HG02870 (cell line): ENCODE measurements around the gene PRELID2.
"Not testable (repeated sequence)": the region's sequence is repeated elsewhere in the genome, so short reads cannot be mapped to it uniquely, and the experiment has no call there.

ENCODE experiments used
- ATAC-seq: cut with Tn5 transposase; IDR thresholded peaks from one replicate; pipeline ENCODE4 v1.9.1; 2021; ENCODE audit warnings: mild to moderate bottlenecking, moderate library complexity; ENCODE audit not compliant: unreplicated experiment

The PRELID2 gene

DNA sequence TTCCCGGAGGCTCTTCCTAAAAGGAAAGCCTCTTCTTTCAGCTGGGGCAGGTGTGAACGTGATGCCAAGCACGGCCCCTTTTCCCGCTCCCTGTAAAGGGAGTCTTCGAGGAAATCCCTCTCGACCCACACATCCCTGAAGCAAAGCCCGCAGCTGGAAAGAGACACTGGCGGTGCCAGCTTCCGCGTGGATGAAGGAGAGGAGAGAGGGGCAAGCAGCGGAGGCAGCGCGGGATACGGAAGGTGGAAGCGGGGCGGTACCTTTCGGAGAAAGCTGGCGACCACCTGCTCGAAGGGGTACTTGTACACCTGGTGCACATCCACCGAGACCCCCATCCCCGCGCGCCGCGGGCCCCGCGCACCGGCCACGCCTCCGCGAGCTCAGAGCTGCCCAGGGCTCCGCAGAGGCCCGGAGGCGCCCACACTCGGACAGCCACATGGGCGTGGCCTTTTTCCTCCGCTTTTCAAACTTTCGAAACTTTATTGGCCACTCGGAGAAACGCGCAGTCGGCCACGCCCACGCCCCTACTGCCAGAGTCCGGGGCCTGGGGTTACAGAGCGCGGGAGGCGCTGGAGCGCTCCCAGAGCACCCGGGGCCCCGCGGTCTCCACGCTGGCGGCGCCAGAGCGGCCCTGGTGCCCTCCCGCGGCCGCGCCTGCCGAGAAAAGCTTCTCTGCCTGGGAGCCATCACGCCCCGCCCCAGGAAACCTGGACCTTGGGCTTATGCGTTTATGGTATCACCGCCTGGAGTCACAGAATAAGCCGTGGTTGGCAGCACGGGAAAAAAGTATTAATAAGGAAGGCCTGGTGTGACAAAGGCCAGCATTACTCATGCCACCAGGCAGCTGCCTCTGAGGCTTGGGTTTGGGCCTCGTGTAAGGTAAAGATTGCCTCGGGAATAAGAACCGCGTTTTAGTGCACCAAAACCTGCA, at the start of gene PRELID2:
PRELID2 (minus strand) TSS at position 426 of the 931 bp plus-strand sequence; CDS start at position 335, 91 bp downstream.
- peak; percentile 64 for ATAC-seq

DNA sequence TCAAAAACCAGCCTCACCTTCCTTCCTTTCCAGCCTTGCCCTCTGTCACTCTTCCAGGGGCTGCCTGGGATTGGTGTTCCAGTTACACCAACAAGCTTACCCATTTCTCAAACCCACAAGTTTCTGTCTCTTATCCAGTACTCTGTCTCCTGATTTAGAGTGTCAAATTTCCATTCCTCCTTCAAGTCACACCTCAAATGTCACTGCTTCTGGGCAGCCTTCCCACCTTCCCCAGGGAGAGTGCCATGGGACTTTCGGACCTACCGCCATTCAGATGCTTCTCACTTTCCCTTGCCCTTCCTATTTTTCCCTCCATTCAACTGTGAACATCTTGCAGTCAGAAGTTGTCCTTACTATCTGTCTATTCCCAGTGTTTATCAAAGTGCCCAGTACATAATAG, 39.6 kb upstream of the PRELID2 start:
- no peak for ATAC-seq

DNA sequence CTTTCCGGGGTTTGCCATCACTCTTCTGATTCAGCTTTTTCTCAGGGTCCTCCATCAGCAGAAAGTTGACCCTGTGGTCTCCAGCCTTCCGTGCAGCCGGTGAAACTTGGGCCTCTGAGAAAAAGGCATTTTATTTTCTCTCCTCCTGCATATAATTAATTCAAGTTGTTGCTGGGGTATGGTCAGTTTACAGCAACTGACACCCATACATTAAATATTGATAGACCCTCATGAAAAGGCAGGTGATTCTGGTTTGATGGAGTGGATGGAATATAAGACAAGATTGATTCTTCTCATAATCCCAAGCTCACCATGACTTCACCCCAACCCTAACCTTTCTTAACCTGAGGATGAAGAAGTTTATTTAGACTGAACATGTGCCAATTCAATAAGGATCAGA, 37.8 kb upstream of the PRELID2 start, which contains the start of gene GRXCR2:
GRXCR2 (minus strand) TSS at position 101 of the 400 bp plus-strand sequence; CDS start at position 55, 46 bp downstream.
- no peak for ATAC-seq

DNA sequence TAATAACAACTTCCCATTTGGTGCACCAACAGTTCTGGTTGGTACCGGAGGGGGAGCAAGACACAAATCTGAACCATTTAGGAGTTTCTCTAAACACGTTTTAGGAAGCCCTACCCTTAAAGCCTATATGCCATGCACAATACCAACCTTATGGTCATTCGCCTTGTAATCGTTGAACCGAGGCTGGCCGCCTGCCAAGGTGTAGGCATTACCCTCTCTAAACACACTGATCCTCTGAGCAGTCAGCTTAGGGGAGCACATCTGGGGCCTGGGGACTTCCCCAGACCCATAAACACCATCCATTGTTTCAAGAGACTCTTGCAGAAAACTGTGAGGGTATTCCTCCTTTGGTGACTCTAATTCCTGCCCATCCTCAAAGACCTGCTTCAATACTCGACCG, 37.3 kb upstream of the PRELID2 start:
- ATAC-seq, result no peak

DNA sequence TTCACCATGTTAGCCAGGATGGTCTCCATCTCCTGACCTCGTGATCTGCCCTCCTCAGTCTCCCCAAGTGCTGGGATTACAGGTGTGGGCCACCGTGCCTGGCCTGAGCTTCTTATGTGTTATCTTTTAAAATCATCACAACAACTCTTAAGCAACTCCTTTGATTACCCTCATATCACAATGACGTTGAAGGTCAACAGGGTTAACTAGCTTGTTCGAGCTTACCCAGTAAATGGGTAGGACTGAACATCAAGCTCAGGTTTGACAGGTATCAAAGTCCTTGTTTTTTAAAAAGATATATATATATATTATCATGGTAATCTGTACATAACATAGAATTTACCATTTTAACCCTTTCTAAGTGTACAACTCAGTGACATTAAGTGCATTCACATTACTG, 34.6 kb upstream of the PRELID2 start:
- ATAC-seq, result no peak

DNA sequence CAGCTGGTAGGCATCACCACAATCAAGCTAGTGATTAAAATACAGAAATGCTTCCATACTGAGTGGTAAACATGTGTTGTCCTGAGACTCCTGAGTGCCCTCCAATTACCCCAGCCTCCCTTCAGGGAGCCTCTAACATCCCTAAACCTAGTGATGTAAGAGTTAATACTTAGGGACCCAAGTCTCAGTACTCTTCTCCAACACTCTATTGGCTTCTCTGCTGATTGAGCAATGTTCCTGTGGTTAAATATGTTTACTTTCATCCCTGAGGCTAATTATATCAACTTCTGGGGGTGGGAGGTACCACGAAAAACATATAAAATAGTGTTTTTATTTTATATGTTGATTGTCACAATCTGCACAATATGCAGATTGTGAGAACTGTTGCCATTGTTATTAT, 32.7 kb upstream of the PRELID2 start:
- ATAC-seq, result no peak

DNA sequence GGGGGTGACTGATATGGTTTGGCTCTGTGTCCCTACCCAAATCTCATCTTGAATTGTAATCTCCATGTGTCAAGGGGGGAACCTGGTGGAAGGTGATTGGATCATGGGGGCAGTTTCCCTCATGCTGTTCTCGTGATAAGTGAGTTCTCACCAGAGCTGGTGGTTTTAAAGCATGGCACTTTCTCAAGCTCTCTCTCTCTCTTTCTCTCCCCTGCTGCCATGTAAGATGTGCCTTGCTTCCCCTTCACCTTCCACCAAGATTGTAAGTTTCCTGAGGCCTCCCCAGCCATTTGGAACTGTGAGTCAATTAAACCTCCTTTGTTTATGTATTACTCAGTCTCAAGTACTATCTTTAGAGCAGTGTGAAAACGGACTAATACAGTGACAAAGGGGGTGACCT, 29.3 kb upstream of the PRELID2 start:
- ATAC-seq, result not testable (repeated sequence)

DNA sequence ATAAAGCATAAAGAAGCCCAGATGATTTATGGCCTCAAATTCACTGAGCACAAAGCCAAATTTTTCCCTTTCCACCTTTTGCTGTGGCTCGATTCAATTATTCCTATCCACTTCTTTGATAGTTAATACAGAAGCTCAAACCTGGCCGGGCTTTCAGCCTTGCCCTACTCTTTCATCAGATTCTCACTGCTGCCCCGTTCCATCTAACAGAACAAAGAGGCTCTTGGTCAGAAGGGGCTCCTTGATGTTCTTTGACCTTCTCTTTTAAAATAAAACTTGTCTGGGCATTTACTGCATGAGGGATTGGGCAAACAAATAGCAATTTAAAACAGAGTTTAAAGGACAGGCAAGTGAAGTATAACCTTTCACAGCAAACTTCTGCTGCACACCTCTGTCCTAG, 27.9 kb upstream of the PRELID2 start:
- no peak for ATAC-seq

DNA sequence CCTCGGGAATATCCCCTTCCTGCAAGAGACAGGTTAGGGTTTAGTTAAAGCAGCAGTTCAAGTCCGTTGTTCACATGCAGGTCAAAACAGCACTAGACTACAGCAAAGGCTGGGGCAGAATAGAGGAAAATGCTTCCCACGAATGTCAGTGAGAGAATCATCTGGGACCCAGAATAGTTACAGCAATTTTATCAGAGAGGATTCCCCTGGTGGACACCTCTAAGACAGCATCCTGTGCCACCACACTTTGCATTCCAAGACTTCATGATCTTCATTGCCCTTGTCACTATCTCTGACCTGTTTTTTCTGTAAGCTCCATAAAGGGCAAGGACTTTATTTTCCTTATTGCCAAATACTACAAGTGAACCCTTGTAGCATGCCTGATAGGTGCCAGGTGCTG, 24.8 kb upstream of the PRELID2 start:
- no peak for ATAC-seq

DNA sequence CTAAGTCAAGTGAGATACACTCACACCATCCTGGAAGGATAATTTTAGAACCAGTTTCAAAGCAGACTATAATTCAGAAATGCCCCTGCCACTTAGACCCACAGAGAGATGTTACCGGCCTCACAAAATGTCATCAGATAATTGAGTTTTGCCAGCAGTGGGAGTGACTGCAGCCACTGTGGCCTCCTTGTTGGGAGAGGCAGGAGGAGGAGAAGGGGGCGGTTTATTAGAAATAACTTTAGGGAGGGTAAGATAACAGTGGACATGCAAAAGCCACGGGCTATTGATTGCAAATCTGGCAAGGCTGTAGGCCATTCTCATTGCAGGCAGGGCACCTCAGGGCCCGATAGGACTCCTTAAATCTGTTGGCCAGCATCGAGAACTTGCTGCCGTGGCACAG, 24.3 kb upstream of the PRELID2 start:
- no peak for ATAC-seq

DNA sequence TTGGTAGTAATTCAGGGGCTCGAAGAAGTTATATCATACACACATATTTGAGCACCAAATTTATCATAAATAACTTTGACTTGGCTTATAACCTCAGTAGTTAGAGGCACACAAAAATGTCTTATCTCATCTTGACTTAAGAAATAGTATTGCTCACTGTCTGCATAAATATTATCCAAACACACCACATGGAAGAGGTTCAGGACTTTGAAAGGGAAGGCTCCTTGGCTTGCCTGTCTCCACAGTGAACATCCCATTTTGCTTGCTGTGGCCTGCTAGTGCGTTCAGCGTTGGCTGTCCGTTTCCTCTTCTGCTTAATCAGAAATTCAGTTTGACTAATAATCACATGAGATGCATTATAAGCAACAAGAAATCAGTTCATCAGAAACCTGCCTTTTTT, 23.8 kb upstream of the PRELID2 start:
- ATAC-seq, result no peak

DNA sequence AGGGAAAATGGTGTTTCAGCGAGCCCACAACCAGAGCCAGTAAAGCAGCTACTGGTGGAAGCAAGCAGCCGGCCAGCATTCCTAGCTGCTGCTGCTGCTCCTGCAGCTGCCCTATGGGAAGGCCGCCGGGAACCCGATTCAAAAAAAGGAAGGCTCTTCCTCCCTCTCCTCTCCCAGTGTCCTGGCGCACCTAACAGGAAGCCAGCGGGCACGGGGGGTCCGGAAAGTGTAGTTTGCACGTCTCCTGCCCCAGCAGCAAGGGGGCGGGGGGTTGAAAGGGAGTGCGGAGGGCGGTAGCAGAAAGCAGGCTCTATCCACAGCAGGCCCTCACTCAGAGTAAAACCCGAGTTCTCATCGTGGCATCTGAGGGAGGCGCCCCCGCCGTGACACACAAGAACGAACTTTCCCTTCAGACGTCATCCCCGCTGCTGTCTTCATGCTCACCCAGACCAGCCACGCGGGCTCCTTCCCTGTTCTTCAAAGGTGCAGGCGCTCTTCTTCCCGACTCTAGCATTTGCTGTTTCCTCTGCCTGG, 21.2 kb upstream of the PRELID2 start:
- no peak for ATAC-seq

DNA sequence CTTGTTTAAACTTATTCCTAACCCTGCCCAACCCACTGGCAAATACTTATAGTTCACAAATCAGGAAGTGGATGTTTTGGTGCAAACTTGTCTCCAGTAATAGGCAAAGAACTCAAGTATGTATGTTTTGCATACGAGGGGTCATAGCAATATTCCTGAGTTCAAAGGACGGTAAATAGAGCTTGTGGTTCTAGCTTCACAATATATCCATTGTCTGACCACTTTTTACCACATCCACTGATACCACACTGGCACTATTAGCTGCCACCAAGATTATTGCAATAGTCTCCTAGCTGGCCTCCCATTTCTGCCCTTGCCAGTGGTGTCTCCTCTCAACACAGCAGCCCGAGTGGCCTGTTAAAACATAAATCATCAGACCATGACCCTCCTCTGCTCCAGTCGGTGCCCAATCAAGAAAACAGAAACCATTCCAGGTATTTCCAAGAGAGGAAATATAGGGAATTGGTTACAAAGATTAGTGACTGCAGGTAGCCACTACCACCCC, 20.7 kb upstream of the PRELID2 start:
- ATAC-seq, result no peak

DNA sequence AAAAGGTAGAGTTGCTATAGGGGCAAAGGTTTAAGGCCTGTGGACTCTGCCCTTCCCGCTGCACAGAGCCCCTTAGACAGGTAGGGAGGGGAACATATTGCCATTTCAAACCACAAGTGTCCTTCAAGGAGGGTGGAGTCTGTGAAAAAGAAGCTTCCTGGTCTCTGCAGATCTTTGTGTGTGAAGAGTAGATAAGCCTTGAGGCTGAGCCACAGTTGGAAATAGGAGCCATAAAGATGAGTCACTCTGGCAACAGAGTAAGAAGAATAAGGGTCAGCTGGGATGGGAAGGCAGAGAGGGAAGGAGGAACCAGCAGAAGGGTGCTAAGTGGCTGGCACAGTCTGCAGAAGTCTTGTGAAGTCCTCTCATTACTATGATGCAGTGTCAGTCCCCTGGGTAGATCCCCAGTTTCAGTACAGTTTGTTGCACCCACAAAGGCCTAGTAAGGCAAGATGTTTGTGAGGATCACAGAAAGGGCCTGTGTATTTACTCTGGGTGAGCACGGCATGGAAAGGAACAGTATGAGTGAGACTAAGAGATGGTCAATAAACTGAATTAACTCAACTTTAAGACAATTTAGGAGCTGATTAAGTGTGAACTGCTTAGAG, 19.6 kb upstream of the PRELID2 start:
- ATAC-seq, result no peak

DNA sequence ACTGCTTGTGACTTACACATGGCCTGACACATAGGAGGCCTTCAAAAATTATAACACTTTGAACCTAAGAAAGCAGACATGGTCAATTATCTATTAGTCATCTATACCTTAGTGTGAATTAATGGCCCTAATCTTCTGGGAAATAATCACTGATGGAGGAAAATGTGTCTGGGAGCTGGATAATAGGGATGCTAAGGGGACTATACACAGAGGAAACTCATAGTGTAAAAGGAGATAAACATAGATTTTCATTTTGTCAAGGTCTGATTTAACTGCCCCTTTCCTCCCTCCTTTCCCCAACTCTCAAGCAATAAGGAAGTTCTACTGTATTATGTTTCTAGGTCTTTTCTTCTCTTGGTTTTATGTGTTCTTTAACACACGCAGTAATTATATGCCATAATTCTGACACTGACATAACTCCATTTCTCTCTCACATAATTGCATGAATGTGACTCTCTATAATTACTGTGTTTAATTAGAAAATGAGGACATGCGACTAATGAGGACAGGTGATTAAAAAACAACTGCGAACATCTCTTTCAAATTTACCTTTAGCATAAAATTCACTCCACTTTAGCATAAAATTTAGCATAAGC, 18.7 kb upstream of the PRELID2 start:
- ATAC-seq, result no peak

DNA sequence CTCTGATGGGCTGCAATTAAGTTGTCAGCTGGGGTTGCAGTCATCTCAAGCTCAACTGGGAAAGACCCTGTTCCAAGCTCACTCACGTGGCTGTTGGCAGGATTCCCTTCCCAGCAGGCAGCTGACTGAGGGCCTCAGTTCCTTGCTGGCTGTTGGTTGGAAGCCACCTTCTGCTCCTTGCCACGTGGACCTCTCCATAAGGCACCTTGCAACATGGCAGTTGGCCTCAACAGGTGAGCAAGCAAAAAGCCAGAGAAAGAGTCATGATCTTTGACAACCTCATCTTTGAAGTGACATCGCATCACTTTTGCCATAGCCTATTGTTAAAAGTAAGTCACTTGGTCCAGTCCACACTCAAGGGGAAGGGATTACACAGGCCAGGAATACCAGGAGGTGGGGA, 17.8 kb upstream of the PRELID2 start:
- ATAC-seq, result no peak

DNA sequence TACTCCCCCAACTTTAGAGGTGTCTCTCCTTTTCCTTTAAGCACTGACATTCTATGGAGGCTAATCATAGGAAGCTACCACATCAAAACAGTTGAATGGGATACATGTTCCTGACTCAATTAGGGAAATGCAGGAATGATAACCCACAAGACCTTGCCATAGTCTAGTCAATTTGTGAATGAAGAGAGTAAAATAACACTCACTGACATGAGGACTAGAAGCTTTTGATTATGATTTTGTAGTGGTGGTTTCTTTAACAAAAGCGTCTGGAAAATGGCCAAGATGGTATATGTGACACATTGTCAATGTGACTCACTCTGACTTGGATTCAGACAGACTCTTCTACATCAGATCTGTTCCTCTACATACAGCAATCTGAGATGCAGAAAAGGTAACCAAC, 13.7 kb upstream of the PRELID2 start:
- ATAC-seq, result no peak

DNA sequence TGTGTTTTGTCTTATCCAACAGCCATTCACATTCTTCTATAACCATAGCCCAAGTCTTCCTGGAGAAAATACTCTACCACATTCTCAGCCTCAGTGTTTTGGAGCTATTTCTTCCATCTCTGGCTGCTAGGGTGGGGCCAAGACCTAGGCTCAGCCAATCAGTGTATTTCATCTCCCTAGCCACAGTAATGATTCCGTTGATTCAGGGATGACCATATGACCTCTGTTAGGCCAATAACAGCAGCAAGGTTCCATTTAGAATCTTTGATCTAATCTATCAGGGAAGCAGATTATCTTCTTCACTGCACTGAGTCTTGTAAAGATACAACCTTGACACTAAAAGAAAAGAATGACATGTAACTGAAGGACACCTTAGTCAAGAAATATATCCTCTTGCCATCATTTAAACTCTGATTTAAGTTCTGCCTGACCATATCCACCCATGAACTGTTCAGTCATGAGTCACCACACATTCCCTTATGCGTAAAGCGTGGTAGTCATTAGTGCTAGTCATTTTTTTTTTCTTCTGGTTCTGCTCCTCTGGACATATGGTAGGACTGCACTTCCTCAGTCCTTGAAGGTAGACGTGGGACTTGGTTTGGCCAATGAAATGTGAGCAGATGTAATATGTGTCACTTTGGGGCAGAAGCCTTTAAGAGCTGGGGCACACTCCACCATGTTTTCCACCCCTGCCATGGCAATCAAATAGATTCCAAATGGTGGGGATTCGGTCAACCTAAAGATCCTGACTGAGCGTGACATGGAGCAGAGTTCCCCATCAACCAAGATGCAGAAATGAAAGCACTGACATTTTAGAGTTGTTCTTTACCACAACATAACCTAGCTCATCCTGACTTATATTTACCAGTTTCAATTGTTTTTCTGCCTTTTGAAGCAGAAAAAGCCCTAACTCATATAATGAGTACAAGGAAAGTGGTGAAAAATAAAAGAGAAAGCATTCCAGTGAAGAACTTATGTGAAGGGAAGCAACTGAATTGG, 12.7 kb upstream of the PRELID2 start:
- no peak for ATAC-seq

DNA sequence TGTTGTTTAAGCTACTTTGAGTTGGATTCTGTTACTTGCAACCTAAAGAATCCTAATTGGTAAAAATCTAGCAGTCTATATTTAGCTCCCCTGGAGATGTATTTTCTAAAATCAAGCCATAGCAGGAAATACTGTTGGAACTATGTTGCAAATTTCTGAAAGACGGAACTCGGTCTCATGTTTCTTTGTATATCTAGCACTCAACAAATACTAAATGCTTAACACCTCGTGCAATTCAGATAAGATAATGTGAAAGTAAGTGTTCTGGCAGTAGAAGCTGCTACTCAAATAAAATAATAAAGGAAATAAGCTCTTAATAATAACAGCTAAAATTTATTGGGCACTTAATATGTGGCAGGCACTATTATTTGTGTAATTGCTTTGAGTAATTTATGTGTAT, 10.9 kb upstream of the PRELID2 start:
- no peak for ATAC-seq

DNA sequence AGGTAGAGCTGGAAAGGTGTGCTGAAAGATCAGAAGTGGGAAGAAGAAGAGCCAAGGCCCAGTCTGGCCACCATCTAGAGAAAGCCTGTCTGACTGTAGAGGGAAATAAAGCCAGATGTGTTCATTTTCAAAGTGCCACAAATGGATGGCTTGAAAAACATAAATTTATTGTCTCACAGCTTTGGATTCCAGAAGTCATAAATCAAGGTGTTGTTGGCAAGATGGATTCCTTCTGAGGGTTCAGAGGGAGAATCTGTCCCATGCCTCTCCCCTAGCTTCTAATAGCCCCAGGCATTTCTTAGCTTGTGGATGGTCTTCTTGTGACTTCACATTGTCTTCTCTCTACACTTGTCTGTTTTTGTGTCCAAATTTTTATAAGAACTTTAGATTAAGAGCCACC, 6.2 kb upstream of the PRELID2 start:
- no peak for ATAC-seq
